ENCODE data around the gene LCLAT1.
"Not testable (repeated sequence)": the region's sequence is repeated elsewhere in the genome, so short reads cannot be mapped to it uniquely, and the experiment has no call there.

- TF ChIP-seq POLR2A (IDR thresholded peaks at IDR 0.05; ENCODE audit: low read length); GATA1 (IDR thresholded peaks at IDR 0.05; ENCODE audit: low read depth, low read length): not testable (repeated sequence)
These were observed 66.6 kb downstream of the LCLAT1 start for GRCh38 chr2:30513649-30514048.

All from erythroblast (primary cell).